ENCODE results near the gene DGKQ. TPM values are rescaled to one million over a fixed set of nuclear protein-coding genes. Genes with fewer than 3 reads are reported as not detected.

DGKQ gene
- total and polyA plus RNA-seq, 2 of the 8 experiments (the other 6 are each of a cell fraction or from before 2014, with no cell fraction given) = 7.3 to 9.7 TPM

GRCh38 chr4:1022739-1023066 lies 49.3 kb upstream of the DGKQ start:
- Histone ChIP-seq H3K79me2 (ENCODE audit: control insufficient read depth in 1 of 2, insufficient read depth in 2 of 2, low read length in 2 of 2) (no peaks in the 10 kb centered on the region), H4K20me1 (replicated peaks in 1 of 2; ENCODE audit: control insufficient read depth in 1 of 2, insufficient read depth in 2 of 2, low read length in 2 of 2) (peaks cover 2 to 21% of the 10 kb centered on the region in 2 experiments), H3K9ac (replicated peaks in 1 of 4; ENCODE audit: extremely low read depth in 1 of 4, low read depth in 3 of 4, low read length in 3 of 4) (no peak overlapping the region), H3K23me2 (ENCODE audit: low read depth, low read length) (no peaks in the 10 kb centered on the region; the same call in 1 of the 2 replicates), H3K4me1 (replicated peaks in 1 of 4; ENCODE audit: control insufficient read depth in 3 of 4, insufficient read depth in 4 of 4, low read length in 3 of 4) (peaks cover 0 to 10% (median 5%) of the 10 kb centered on the region in 4 experiments; a peak in 5 of 7 replicates), H3K79me1 (ENCODE audit: low read depth, low read length) (peaks cover 4% of the 10 kb centered on the region; the same call in 1 of the 2 replicates), H3K27me3 (replicated peaks in 1 of 4; ENCODE audit: control insufficient read depth in 3 of 4, extremely low read depth in 1 of 4, insufficient read depth in 3 of 4, low read length in 3 of 4) (0 out of 7 replicates have a peak, but pooled peaks cover 0 to 5% (median 0%) of the 10 kb centered on the region in 4 experiments), H3K23ac (ENCODE audit: insufficient read length) (no peak overlapping the region), H3K4me2 (ENCODE audit: insufficient read depth in 1 of 2, low read depth in 2 of 2, low read length in 2 of 2) (no peak overlapping the region), H4K5ac (ENCODE audit: insufficient read length, low read depth, low read length) (no peak overlapping the region), H3K36me3 (ENCODE audit: control insufficient read depth in 2 of 4, insufficient read depth in 4 of 4, low read length in 3 of 4) (peaks cover 0 to 9% (median 8%) of the 10 kb centered on the region in 4 experiments; a peak in 5 of 8 replicates), H2AFZ (ENCODE audit: low read length) (no peak overlapping the region), H3K4ac (replicated peaks; ENCODE audit: insufficient read length, low read depth, low read length) (peak overlapping the region; percentile 21), H2BK15ac (ENCODE audit: low read length) (no peak overlapping the region), H3K27ac (ENCODE audit: low read depth, low read length) (no peak overlapping the region), H2BK120ac (replicated peaks; ENCODE audit: low read depth, low read length) (no peak overlapping the region), H2BK12ac (ENCODE audit: low read depth, low read length) (no peak overlapping the region), H3K9me3 (ENCODE audit: insufficient read depth in 2 of 2, low read depth in 1 of 2, low read length in 1 of 2) (no peaks in the 10 kb centered on the region), H2BK5ac (ENCODE audit: low read depth, low read length) (no peak overlapping the region), H3K56ac (replicated peaks; ENCODE audit: insufficient read length, low read depth, low read length) (no peak overlapping the region), H2BK20ac (ENCODE audit: low read length) (no peak overlapping the region), H3K18ac (ENCODE audit: extremely low read depth, low read length) (no peak overlapping the region), H4K8ac (ENCODE audit: extremely low read depth, insufficient read depth, low read length) (no peak overlapping the region), H3K14ac (ENCODE audit: insufficient read length) (no peak overlapping the region), H2AK5ac (ENCODE audit: low read depth, low read length) (no peak overlapping the region), H4K91ac (replicated peaks; ENCODE audit: insufficient read length, low read length) (no peak overlapping the region), H3K4me3 (ENCODE audit: extremely low read depth in 1 of 4, insufficient read depth in 2 of 4, low read depth in 3 of 4, low read length in 4 of 4) (no peak overlapping the region)
- WGBS, 2 experiments (ENCODE audit: extremely low coverage in 1 of 2, insufficient coverage in 1 of 2, insufficient read length in 1 of 2, insufficient replicate concordance in 2 of 2, low coverage in 1 of 2, low lambda C conversion rate in 2 of 2, missing lambda C conversion rate in 1 of 2) = 87% methylated on average over 17 of the region's 19 CpGs; no CpG with 5 or more reads in 1 of the 2 experiments
- ChIA-PET POLR2A (ENCODE audit: partially characterized antibody) (no interaction called here), CTCF (ENCODE audit: partially characterized antibody) (interaction anchor here (0.6 to 0.9 kb wide), 2 partner anchors 82 to 493 kb away, joined by 3 read pairs; no protein-coding TSS in a partner anchor)
- FAIRE-seq (no peak), DNase-seq (ENCODE audit: low read depth in 1 of 2, low spot score in 2 of 2) (no peak)
- TF ChIP-seq GTF2F1 (IDR thresholded peaks at IDR 0.05; ENCODE audit: borderline replicate concordance, low read depth, low read length) = no peak
- 0 out of 2 replicates have a peak, but pooled peaks have one; percentile 7 for TF ChIP-seq GABPA (IDR thresholded peaks at IDR 0.05; ENCODE audit: borderline replicate concordance, insufficient read depth, low read length)

Measured in H1 (cell line).